SHP77 (cell line): Measurements from ENCODE around the gene STXBP6.
"Not testable (repeated sequence)": the region's sequence is repeated elsewhere in the genome, so short reads cannot be mapped to it uniquely, and the experiment has no call there.

ENCODE experiments used
- DNase-seq, 2 experiments: peaks; one replicate each; lab custom pipeline; 2025; lab: John Stamatoyannopoulos, UW

The STXBP6 gene

DNA sequence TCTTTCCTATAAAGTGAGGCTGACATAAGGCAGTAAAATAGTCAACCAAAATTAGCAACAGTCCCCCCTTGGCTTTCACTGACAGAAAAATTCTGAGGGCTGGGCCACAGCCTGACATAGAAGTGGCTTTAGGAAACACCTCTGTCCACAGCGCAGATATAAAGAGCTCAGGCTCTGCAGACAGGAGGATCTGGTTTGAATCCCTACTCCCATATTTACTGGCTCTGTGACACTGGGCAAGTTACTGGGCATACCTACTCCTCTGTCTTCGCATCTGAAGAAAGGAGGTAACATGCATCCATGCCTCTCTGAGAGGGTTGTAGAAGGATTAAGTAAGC is 95.3 kb downstream of the STXBP6 start:
- DNase-seq: no peak

DNA sequence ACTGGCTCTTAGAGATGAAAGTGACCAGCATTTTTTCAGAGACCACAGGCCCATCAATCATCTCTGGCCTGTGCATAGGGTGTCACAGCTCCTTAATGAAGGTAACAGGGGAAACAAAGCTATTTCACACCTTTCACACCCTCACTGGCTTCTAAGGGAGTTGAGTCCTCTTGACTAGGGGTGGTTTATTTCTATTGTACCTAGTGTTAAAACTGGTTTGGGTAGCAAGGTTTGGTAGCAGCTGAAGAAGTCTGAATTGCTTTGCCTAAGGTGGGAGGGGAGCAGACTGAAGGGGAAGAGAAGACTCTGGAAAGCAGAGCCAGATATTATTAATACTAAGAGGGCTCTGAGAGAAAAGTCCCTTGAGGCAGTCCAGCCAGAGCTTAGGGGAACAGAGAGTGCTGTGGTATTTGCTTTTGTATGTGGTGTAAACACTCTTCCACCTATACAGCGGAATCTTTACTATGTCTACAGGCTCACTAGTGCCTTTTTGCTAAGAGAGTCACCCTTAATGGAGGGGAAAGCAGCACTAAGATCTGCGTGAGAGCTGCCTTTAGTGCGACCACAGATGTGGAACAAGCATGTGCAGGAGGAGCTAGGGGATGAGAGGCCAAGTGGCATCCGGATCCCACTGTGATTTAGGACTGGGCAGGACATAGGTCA is 95.8 kb downstream of the STXBP6 start:
- DNase-seq: no peak

DNA sequence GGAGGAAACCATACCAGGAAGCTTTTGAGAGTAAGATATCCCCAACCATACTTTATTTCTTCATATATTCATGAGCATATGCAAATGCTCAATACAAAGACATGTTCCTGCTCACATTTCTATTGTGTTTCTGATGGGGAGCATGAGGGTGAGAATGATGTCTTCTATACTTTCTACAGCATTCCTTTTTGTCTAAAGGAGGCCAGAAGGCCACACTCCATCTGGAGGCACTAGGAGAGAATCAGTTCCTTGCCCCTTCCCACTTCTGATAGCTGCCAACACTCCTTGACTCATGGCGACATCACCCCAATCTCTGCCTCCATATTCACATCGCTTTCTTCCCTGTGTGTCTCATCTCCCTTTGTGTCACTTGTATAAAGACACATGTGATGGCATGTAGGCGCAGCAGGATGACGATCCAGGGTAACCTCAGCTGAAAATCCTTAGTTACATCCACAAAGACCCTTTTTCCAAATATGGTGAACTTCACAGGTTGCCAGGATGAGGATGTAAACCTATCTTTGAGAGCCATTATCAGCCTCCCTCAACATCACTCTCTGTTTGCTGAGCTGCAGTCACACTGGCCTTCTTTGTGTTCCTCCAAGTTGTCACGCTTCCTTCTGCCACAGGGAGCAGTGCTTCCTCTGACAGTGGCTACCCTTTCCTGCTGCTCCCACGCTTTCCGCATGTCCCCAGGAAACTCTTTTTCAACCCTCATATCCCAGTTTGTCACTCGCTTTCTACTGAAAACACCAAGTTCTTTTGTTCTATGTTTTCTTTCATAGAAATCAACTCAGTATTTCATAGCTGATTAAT is 96.9 kb downstream of the STXBP6 start:
- peak in 1 of 2 experiments; percentile 38 for DNase-seq

DNA sequence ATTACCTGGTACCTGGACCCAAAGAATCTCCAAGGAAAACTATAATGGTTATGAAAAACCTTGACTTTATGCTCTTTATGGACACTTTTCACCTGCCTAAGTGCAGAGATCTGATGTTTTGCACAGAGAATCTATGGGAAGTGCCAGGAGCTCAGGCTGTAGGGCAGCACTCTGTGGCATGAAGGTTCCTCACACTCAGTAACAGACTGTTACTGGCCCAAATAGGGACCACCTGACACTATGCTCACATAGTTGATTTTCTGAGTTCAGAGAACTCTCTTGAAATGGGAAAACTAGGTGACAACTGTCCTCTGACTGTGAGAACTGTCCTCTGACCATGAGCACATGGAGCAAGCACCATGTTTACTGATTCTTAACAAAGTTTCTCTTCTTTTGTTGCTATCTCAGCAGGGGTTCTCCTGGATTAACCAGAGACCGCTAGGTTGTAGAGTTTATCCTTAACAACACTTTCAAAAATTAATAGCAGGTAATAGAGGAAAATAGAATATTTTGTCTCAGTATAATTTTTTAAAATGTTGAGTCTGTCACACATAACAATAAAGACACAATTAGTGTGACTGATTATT is 101.6 kb downstream of the STXBP6 start:
- DNase-seq: no peak

DNA sequence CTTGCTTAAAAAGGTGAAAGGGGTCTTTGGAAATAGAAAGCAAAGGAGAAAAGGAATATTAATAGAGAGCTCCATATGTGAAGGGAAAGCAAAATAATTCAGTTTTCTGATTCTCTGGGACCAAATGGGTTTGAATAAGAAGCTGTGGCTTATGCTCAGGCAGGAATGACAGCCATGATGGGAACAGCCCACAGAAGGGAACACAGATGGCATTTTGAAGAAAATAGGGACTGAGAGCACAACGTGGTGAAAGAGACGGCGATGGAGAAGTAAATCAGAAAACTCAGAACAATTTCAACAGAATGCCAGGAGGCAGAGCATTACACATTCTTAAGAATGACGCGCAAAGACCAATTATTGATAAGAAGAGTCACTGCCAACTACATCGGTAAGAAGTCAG is 102.8 kb downstream of the STXBP6 start:
- no peak for DNase-seq

DNA sequence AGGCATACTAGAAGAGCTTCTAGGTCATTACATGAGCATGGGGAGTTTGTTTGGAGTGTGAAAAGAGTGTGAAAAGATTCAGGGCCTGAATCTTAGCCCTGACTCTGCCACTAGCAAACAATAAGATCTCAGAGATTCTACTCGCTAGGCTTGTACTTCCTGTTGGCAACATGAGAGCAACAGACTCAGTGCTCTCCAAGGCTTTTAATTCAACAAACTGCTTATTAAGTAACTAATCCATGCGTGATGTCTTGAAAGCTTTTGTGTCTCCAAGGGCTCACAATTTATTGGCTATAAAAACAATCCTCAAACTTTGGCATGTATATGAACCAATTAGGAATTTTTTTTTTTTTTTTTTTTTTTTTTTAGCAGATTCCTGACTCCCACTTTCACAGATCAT is 105.1 kb downstream of the STXBP6 start:
- no peak for DNase-seq

DNA sequence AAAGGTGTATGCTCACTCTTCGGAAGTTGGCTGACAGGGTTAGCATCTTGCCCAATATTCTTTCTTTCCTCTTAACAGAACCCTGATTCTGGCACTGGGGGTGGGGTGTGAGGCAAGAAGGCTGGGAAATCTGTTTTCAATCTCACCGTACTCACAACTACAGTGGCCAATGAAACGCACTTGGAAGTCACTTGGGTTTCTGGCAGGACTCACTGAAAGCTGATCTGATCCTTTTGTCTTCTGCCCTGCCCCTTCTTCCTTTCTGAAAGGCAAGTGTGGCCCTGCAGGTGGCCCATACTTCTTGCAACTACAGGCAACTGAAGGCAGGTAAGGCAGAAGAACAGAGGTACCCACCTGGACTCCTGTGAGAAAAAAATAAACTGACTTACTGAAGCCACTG is 106.9 kb downstream of the STXBP6 start:
- DNase-seq: no peak

DNA sequence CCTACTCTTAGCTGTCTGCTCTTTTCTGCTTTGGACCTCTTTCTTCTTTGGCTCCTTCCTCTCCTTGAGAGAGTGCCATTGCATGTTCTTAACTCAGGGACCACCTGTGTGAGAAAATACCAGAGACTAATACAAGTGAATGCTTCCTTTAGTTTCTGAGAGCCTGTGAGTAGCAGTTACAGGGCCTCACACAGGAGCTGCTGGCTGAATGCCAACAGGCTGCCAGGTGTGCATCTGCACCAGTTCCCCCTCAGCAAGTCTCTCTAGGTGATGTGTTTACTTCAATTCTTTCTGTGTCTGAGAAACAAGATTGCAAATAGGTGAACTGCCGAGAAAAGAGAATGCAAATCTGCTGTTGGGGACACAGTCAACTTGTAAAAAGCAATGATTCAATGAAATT is 108.2 kb downstream of the STXBP6 start:
- peak; percentile 42 to 73 for DNase-seq

DNA sequence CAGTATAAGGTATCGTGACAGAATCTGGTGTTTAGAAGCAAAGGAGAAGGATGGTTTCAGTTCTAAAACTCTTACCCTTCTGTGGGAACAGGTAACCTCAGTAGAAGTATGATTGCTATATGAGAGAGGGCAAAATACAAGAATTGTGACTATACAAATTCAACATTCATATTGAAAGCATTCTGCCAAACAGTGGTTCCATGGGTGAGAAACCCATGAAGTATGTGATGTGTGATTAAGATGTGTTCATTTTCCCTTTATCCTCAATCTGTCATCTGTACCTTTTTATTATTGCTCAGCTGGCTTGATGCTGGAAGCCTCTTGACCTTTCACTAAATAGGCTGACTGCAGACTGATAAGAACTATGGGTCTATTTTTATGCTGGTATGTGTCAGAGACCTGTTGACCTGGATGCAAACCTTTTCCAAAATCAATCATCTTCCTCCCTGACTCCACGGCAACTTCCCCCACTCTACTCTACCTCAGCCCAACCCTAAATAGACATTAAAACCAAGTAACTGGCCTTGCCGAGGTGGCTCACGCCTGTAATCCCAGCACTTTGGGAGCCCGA is 109.6 kb downstream of the STXBP6 start:
- no peak for DNase-seq

DNA sequence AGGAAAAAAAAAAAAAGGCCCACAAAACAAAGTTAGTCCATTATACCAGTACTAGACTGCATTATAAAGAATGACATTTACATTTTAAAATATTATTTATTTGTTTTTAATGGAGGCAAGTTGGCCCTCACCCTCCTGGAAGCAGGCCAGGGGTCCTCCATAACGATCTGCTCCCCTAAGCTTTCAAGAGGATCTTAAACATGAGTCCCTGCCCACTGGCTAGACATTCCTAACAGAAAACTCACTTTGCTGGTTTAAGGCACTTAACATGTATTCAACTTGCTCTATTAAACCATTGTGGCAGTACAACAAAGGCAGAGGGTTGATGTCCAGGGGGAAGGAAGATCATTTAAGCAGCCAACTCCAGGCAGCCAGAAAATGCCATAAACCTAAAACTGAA is 111.4 kb downstream of the STXBP6 start:
- DNase-seq: no peak

DNA sequence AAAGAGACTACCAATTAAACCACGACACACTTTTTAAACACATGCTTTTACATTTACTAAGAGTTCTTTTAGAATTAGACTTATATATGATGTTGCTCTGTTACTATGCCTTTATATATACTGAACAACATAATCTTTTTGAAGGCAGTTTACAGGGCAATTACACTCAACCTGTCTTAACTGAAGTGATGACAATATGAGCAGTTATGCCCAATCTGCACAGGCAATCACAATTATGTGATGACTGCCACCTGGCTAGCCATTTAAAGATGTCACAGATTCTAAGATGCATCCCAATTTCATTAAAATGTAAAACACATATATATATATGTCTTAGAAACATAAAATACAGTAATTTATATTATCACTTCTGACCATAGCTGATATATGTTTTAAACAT is 112.6 kb downstream of the STXBP6 start:
- no peak for DNase-seq

DNA sequence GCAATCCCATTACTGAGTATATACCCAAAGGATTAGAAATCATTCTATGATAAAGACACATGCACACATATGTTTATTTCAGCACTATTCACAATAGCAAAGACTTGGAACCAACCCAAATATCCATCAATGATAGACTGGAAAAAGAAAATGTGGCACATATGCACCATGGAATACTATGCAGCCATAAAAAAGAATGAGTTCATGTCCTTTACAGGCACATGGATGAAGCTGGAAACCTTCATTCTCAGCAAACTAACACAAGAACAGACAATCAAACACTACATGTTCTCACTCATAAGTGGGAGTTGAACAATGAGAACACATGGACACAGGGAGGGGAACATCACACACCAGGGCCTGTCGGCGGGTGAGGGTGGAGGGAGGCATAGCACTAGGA is 113.2 kb downstream of the STXBP6 start:
- not testable (repeated sequence) for DNase-seq

DNA sequence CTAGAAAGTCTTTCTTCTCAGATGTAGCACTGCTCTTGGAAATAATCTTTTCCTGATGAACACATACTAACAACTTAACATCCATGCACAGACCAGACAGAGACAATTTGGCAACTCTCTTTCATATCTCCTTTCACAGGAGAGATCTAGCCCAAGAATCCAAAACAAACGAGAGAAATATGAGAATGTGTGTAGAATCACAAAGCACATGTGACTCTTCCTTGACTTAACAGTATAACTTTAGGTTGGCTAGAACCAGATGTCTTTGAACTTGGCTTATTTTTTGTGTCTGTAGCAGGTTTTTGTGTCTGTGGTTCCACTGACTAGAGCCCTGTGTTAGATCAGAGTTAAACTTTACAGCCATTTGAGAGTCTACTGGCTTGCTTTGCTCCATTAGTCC is 114.2 kb downstream of the STXBP6 start:
- DNase-seq: no peak

DNA sequence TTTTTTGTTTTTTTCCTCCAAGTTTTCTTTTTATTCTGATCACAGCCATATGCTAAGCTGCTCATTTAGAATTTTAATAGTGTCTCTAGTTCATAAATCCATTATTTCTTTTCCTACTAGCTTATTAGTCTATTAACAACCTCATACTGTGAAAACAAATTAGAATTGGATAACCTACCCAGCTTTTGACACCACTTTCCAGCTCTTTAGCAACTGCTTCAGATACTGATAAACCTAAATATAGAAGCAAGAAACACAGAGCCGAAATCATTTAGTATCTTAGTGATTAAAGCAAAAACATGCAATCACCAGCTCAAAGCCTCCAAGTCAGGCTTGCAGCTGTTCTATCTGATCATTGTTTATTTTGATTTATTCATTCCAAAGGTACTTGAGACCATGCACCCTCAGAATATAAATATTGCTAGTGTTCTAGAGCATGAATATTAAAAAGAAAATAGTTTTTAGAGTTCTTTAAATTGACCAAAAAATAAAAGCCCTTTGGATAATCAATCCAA is 121.5 kb downstream of the STXBP6 start:
- DNase-seq: no peak

DNA sequence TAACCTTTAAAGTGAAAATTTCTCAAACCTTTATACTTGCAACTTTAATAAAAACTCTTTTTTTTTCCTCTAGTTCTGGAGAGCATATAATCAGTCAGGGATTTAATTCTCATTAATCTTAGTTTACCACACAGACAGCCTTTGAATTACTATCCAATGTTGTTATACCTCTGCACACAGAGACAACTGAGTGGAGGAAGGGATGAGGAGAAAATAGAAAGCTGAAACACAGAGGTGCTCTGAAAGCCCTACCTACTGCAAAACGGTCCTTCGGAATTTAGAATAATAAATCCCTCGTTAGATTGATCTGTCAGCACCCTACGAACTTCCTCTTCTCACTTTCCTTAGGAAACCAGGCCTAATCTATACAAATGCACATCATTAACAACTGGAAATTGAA is 122.1 kb downstream of the STXBP6 start:
- no peak for DNase-seq

DNA sequence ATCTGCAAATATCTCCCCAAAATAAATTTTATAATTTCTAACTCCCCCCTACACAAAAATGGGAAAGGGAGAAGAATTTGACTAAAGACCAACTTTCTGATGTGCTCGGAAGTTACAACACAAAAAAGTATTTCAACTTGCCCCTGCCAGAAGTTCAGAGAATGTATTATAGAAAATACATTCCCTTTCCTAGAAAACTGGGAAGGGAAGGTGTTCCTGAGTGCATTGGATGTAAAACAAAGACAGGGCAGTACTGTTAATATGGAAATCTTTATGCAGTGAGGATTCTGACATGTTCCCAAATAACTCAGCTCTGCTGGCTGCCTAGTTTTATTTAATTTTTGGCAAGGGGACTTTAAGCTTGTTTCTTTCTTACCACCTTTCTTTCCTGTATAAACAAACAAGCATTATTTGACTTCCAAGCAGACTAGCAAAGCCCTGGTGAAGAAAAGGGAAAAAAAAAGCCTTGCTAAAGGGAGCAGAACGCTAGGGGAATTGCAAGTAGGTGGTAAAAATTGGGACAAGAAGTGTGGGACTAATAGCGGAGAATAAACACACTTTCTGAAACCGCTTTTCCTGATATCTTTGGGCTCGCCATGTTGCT is 124.1 kb downstream of the STXBP6 start:
- no peak for DNase-seq

DNA sequence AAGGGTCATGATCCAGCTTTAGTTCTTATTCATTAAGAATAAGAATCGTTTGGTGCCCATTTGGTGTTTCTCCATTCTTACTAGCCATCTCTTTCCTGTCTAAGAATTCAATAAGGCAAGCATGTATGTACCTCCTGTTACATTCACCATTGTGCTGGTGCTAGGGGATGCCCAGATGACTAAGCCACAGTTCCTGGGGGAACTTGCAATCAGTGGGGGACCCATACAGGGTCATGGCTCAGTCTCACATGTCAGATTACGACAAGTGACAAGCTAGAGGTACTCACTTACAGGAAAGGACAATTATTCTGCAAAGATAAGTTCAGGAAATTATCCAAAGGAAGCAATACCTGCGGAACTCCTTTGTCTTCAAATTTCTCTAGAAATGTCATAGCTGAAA is 125.4 kb downstream of the STXBP6 start:
- DNase-seq: no peak

DNA sequence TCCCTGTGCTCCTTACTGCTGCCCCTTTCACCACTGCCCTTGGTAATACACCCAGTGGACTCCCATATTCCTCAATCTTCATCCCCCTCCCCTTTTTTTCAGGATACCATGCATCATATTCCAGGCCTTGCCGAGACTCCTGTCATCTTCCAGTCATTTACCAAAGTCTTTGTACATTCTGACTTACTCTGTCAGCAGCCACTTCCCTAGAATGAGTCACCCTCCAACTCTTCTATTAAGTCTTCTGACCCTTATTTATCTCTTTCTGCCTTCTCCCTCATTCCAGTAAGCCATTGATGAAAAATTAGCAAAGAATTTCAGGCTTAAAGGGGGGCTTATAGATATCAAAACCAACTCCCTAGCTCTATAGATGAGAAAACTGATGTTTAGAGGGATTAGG is 128.0 kb downstream of the STXBP6 start:
- no peak for DNase-seq

DNA sequence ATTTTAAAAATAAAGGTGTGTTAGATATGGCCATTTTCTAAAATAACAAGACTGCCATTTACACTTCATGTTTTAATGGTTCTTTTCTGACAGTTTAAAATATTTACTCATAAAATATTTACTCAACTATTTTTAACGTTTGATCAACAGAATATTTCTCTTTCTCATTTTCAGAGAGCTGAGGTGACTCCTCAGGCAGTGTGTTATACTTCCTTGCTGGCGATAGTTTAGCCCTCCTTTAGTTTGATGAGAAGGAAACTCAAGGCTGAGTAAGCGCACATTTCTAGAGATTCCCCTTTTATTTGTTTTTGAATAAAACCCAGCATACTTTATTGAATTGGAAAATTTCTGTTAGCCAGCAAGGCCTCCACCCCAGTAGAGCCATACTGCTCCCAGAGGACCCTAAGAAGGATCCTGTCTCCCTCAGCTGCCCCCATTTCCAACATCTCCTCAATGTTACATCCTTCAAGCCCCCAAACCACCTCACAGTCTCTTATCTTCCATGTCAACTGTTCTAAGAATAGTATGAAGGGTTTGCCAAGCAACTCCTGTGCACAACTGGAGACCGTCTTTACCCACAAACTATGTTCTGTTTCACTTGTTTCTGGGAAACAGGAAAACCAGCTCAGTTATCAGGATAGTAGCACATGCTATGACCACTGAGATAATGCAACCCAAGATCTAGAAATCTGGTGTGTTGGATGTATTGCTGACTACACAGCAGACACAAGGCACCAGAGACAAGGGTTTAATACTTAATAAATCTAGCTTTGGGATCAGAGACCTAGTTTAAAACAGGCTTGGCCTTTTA is 129.5 kb downstream of the STXBP6 start:
- no peak for DNase-seq

DNA sequence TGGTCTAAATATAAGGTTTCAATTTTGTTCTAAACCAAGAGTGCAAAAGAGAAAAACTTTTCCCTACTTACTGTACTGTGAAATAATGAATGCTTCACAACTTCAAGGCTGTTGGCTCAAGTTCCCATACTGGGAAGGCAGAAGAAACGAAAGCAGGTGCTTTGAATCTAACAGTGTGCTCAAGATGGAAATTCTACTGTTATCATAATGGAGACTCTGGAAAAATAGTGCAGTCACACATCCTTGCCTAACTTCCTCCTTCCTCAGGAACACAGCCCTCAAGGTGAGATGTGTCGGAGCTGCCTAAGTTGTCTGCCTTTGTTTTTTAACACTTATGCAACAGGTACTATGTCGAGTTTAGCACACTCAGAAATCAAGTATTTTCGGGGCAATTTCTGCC is 131.1 kb downstream of the STXBP6 start:
- DNase-seq: no peak

DNA sequence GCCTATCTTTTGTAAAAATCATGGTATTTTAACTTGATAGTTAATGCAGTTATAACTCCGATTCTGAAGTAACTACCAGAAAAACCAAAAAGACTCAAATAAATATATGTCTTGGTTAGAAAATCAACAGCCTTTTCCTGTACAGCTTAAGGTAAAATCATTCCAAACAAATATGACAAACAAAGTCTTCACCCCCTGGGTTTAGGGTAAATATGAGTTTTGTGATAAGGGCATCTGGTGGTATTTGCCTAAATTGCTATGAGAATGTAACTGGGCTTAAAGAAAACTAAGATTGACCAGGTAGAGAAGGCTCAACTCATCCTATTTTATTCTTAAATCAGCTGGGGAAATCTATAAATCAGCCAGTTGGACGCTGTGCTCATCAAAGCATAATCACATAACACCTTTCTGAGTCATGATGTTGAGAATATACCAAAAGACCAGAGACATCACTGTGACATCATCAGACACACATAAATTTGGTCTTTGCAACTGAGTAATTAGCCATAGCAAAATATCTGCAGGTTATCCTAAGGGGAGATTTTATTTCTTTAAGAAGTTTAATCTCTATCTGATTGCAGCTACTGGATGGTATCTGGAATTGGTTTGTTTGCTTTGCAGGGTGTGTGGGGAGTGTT is 133.9 kb downstream of the STXBP6 start:
- no peak for DNase-seq
